Mesothelial cell of epicardium (in vitro differentiated cells): ENCODE results near the gene CCDC159. TPM values are rescaled to one million over a fixed set of nuclear protein-coding genes. Genes with fewer than 3 reads are reported as not detected.

Experiments used
- DNase-seq, 2 experiments: peaks; one replicate each; pipeline ENCODE4 v3.0.0; 2021; ENCODE audit warnings: low spot score in 2 of 2; ENCODE audit not compliant: unreplicated experiment in 2 of 2
- H3K27ac Mint-ChIP-seq: 2 replicates; pipeline ENCODE4 v1.8.0; 2021; ENCODE audit warnings: mixed read lengths
- H3K27me3 Mint-ChIP-seq: 2 replicates; pipeline ENCODE4 v1.8.0; 2021; ENCODE audit warnings: low read depth, mixed read lengths
- H3K36me3 Mint-ChIP-seq: 2 replicates; pipeline ENCODE4 v1.8.0; 2021; ENCODE audit warnings: mixed read lengths
- H3K4me1 Mint-ChIP-seq: 2 replicates; pipeline ENCODE4 v1.8.0; 2021; ENCODE audit warnings: mixed read lengths
- H3K4me3 Mint-ChIP-seq: 2 replicates; pipeline ENCODE4 v1.8.0; 2021; ENCODE audit warnings: mild to moderate bottlenecking, moderate library complexity, mixed read lengths
- H3K9me3 Mint-ChIP-seq: 2 replicates; pipeline ENCODE4 v1.8.0; 2021; ENCODE audit warnings: mixed read lengths
- total RNA-seq: library from RNA; stranded (reverse); gene quantifications from 3 replicates; pipeline ENCODE4 v1.2.1, GENCODE V29; 2021
- TF ChIP-seq, protein P1 (sequence below): fragments of 200-600 bp; sonication (generic); IDR thresholded peaks from one replicate; pipeline ENCODE4 v1.5.0; 2021; ENCODE audit warnings: antibody characterized with exemption; ENCODE audit not compliant: unreplicated experiment

CCDC159 gene
- total RNA-seq, 1 donor from 2014 or later, result 29.6 TPM

DNA sequence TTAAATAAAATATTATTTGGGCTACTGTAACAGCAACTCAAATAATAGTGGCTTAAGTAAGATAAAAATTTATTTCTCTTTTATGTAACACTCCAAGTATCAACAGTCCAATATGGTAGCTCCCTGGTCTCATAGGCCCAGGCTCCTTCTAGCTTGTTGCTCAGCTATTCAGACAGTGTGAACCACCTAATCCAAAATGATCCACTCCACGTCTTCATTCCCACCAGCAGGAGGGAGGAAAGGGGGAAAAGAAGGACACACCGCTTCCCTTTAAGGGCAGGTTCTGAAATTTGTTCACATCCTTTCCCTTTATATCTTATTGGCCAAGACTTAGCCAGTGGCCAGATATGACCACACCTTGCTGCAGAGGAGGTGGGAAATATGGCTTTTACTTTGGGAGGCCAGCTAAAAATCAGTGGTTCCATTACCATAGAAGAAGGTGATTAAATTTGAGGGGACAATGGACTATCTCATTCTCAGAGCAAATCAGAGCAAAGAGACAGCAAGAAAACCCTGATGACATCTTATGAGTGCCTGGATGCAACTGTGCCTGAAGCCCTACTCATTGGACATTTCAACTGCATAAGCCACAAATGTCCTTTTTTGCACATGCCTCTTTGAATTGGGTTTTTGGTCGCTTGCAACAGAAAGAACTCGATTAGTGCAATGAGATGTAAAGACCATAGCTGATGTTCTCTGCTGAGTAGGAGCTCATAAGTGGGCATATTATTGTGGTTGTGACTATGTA is 44.8 kb downstream of the CCDC159 start:
- Mint-ChIP-seq H3K4me1 (no peaks in the 10 kb centered on the region), H3K9me3 (no peaks in the 10 kb centered on the region), H3K4me3 (no peak overlapping the region), H3K27me3 (no peaks in the 10 kb centered on the region), H3K27ac (no peak overlapping the region), H3K36me3 (no peaks in the 10 kb centered on the region)
- DNase-seq, result no peak
- TF ChIP-seq, protein P1, sequence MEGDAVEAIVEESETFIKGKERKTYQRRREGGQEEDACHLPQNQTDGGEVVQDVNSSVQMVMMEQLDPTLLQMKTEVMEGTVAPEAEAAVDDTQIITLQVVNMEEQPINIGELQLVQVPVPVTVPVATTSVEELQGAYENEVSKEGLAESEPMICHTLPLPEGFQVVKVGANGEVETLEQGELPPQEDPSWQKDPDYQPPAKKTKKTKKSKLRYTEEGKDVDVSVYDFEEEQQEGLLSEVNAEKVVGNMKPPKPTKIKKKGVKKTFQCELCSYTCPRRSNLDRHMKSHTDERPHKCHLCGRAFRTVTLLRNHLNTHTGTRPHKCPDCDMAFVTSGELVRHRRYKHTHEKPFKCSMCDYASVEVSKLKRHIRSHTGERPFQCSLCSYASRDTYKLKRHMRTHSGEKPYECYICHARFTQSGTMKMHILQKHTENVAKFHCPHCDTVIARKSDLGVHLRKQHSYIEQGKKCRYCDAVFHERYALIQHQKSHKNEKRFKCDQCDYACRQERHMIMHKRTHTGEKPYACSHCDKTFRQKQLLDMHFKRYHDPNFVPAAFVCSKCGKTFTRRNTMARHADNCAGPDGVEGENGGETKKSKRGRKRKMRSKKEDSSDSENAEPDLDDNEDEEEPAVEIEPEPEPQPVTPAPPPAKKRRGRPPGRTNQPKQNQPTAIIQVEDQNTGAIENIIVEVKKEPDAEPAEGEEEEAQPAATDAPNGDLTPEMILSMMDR, result no peak

DNA sequence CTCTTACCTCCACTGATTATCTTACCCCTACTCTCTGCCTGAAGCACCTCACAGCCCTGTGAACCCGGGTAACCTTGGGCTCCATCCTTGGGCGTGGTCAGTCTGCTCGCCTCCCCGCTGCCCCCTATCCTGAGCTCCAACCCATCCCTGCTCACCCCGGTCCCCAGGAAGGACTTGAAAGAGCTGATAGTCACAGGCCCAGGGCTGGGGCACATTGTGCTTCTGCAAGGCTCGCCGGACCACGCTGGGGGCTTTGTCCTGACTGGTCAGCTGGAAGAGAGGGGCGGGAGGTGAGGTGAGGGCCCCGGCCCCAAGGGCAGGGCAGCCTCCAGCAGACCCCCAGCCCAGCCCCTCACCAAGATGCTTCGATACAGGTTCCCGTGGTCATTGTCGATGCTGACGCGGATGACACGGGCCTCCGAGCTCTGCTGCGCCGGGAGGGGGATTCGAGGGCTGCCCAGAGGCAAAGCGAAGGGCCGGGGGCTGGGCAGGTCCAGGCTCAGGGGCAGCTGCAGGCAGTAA is 50.8 kb downstream of the CCDC159 start:
- Mint-ChIP-seq H3K9me3 (no peaks in the 10 kb centered on the region), H3K27ac (no peak overlapping the region), H3K27me3 (no peaks in the 10 kb centered on the region), H3K4me3 (no peak overlapping the region), H3K4me1 (no peaks in the 10 kb centered on the region), H3K36me3 (peaks cover 12% of the 10 kb centered on the region)
- TF ChIP-seq, protein P1, result no peak
- DNase-seq, result no peak

DNA sequence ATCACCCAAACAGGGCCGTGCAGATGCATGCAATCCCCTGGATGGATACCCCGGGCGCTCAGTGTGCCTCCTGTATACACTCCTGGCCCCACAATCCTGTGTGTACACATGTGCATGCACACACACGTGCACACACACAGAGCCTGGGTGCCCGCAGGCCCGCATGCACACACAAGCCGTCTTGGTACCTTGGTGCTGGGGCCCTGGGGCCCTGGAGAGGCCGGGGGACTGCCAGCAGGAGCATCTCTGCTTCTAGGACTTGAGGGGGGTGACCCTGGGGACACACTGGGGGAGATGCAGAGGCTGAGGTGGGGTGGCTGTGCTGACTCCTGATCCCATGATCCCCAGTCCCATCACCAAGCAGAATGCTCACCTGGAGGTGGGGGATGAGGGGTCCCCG is 53.3 kb downstream of the CCDC159 start:
- H3K4me3 Mint-ChIP-seq, result no peak overlapping the region
- no peaks in the 10 kb centered on the region for H3K9me3 Mint-ChIP-seq
- peaks cover under 1% of the 10 kb centered on the region for H3K4me1 Mint-ChIP-seq
- peaks cover 13% of the 10 kb centered on the region for H3K36me3 Mint-ChIP-seq
- no peaks in the 10 kb centered on the region for H3K27me3 Mint-ChIP-seq
- TF ChIP-seq, protein P1, result no peak
- H3K27ac Mint-ChIP-seq, result no peak overlapping the region
- no peak for DNase-seq

DNA sequence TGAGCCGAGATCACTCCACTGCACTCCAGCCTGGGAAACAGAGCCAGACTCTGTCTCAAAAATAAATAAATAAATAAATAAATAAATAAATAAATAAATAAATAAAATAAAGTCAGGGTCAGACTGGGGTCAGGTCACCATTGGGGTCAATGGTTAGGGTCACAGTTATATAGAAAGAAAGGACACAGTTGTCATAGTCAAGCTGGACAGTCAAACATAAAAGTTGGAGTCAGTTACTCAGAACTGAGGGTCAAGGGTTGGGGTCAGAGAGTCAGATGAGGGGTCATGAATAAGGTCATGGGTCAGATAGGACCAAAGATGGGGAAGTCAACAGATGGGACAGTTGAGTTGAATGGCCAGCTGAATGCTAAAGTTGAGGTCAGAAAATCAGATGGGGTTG is 54.5 kb downstream of the CCDC159 start:
- peaks cover 14% of the 10 kb centered on the region for H3K36me3 Mint-ChIP-seq
- no peaks in the 10 kb centered on the region for H3K9me3 Mint-ChIP-seq

DNA sequence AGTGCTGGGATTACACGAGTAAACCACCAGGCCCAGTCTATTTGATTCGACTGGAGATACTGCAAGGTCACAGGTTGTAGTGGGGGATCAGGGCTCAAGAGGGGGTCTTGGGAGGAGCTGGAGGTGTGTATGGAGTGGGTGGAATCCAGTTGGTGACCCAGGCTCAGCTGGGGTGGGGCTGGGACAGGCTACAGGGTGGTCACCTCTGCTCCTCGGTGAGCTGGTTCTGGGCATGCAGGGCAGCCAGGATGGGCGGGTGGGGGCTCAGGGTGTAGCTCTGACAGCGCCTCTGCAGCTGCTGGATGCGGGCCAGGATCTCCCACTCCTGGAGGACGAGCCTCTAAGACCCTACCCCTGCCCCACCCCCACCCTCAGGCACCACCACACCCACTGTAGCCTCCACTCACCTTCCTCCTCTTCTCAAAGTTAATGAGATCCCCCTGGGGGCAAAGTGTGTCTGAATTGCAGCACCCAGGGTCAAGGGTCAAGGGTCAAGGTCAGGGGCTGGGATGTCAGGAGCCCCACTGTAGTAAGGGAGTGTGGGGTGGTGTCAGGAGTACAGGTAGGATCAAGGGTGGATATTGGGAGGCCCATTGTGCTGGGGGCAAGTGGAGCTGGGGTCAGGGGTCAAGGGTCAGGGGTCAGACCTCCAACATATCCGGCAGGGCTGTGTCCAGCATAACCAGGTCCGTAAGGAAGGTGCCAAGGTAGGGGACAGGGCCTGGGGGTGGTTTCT is 55.7 kb downstream of the CCDC159 start:
- Mint-ChIP-seq H3K27ac (no peak overlapping the region), H3K9me3 (no peaks in the 10 kb centered on the region), H3K27me3 (no peaks in the 10 kb centered on the region), H3K4me3 (no peak overlapping the region), H3K4me1 (peaks cover 6% of the 10 kb centered on the region), H3K36me3 (peaks cover 14% of the 10 kb centered on the region)
- TF ChIP-seq, protein P1, result no peak
- DNase-seq, result no peak

More for the DNA sequence above, 54.5 kb downstream of the CCDC159 start:
- Mint-ChIP-seq H3K27me3 (no peaks in the 10 kb centered on the region), H3K27ac (no peak overlapping the region), H3K4me1 (peaks cover 6% of the 10 kb centered on the region), H3K4me3 (no peak overlapping the region)
- TF ChIP-seq, protein P1, result no peak
- DNase-seq, result no peak

Other genes starting within 250 kb of the CCDC159 start
- 16.3 to 22.0 TPM (median 20.6 TPM) in 3 replicates for gene SPC24, start 190.7 kb upstream of the CCDC159 start, total RNA-seq
- gene KANK2, start 149.0 kb upstream of the CCDC159 start, total RNA-seq, result 84.3 to 85.3 TPM (median 84.7 TPM) in 3 replicates
- 0.25 to 0.84 TPM (median 0.29 TPM) in 3 replicates for gene ANGPTL8, start 106.9 kb upstream of the CCDC159 start, total RNA-seq
- 64.0 to 66.4 TPM (median 65.1 TPM) in 3 replicates for gene DOCK6, start 84.0 kb upstream of the CCDC159 start, total RNA-seq
- gene TSPAN16, start 50.4 kb upstream of the CCDC159 start, total RNA-seq, result not detected in 3 replicates
- gene RAB3D, start 6.9 kb upstream of the CCDC159 start, total RNA-seq, result 26.3 to 28.4 TPM (median 27.3 TPM) in 3 replicates
- gene TMEM205, start 251 bp upstream of the CCDC159 start, total RNA-seq, result 56.8 to 61.4 TPM (median 57.2 TPM) in 3 replicates
- gene PLPPR2, start 8.9 kb downstream of the CCDC159 start, total RNA-seq, result 18.9 to 21.4 TPM (median 20.4 TPM) in 3 replicates
- gene SWSAP1, start 28.1 kb downstream of the CCDC159 start, total RNA-seq, result 2.7 to 2.9 TPM (median 2.8 TPM) in 3 replicates
- 23.5 to 24.5 TPM (median 24.3 TPM) in 3 replicates for gene EPOR, start 37.8 kb downstream of the CCDC159 start, total RNA-seq
- 80.8 to 84.8 TPM (median 82.6 TPM) in 3 replicates for gene RGL3, start 72.8 kb downstream of the CCDC159 start, total RNA-seq
- gene ODAD3, start 88.6 kb downstream of the CCDC159 start, total RNA-seq, result 0.95 to 1.7 TPM (median 1.4 TPM) in 3 replicates
- 381 to 396 TPM (median 385 TPM) in 3 replicates for gene PRKCSH, start 89.1 kb downstream of the CCDC159 start, total RNA-seq
- 0.07 to 0.63 TPM in 2 of 3 replicates, not detected in the other for gene ELAVL3, start 134.5 kb downstream of the CCDC159 start, total RNA-seq
- 13.9 to 16.5 TPM (median 15.4 TPM) in 3 replicates for gene ZNF653, start 159.3 kb downstream of the CCDC159 start, total RNA-seq
- 32.1 to 34.4 TPM (median 32.2 TPM) in 3 replicates for gene ECSIT, start 182.6 kb downstream of the CCDC159 start, total RNA-seq
- gene CNN1, start 192.3 kb downstream of the CCDC159 start, total RNA-seq, result 27.7 to 30.1 TPM (median 29.6 TPM) in 3 replicates
- 41.3 to 47.1 TPM (median 46.0 TPM) in 3 replicates for gene ELOF1, start 212.7 kb downstream of the CCDC159 start, total RNA-seq
- 3.9 to 4.2 TPM (median 3.9 TPM) in 3 replicates for gene ACP5, start 231.1 kb downstream of the CCDC159 start, total RNA-seq